CD4-positive, alpha-beta T cell treated with Interleukin-12 subunit alpha and Interleukin-12 subunit beta, for 1 hour (primary cell): Measurements from ENCODE around the gene GAL.

Experiments used
- DNase-seq: peaks from one replicate; pipeline ENCODE4 v3.0.0-alpha.2; 2020

The GAL gene

DNA sequence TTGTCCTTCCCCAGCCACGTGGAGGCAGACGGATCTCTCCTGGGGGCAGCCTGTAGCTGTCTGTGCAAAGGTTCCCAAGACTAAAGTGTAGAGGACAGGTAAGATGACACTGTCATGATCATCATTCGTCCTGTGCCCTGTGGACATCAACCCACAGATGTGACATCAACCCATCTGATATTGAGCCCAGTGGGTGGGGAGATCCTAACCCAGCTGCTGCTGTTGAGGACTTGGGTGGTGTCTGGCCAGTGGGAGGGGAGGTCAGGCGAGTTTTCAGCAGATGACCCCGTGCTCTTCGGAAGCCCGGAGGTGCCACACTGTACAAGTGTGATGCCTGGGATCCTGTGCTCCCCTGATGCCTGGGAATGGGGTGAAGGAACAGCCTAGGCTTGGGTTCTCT, 1.2 kb upstream of the GAL start:
- no peak for DNase-seq

DNA sequence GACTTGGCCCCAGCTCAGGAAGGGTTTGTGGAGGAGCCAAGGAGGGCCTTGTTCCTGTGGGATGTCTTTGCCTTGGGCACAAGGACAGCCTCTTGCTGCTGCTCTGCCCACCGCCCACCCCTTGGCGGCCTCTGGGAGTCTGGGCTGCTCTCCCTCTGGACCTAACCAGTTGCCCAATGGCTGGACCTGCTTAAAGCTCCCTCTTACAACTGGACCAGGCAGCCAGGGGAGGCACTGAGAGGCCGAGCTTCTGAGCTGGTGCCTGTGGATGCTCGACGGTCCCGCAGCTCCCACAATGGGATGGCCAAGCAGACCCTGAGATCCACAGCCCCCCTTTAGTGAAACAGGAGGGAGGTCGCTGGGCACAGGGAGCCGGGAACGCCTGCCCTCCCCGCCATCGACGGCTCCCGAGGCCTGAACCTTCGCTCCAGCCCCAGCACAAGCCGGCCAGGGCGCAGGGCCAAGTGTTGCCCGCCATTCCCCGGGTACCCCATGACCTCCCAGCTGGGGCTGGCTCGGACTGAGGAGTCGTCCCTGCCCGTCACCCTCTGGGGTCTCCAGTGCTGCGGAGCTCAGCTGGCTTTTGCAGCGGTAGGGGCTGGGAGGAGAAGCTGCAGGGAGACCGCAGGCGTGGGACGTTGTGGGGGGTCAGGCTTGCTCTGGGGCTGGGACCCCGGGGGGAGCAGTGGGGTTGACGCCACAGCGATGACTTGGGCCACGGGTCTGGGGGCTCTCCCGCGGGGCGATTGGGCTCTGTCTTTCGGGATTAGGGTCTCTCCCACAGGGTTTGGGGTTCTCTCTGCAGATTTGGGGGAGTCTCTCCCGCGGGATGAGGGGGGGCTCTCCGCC, 584 bp upstream of the GAL start:
- DNase-seq, result no peak

GRCh38 chr11:68685656-68686380, 1.5 kb downstream of the GAL start:
- no peak for DNase-seq

GRCh38 chr11:68686486-68686885, 2.1 kb downstream of the GAL start:
- DNase-seq, result no peak

- no peak for DNase-seq
Measured at GRCh38 chr11:68687311-68687710, 3.0 kb downstream of the GAL start.

- DNase-seq, result no peak
Measured at GRCh38 chr11:68687986-68688385, 3.6 kb downstream of the GAL start.

DNA sequence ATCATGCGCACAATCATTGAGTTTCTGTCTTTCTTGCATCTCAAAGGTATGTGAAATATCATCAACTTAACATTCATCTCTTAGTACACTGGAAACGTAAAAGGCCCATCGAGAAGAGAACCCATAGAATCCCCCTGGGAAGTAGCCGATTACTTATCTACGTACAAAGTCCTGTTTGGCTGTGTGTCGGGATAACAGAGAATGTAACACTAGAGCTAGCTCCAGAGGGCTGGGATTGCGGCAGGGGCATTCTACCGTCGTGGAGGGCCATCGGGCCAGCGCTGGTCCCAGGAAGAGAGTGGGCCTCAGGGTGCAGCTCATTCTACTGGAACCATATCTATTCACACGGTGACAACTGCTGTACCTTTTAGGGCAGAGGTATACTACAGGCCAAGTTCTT, 4.5 kb downstream of the GAL start:
- no peak for DNase-seq

- DNase-seq, result no peak
Measured at GRCh38 chr11:68689737-68690625, 5.6 kb downstream of the GAL start.

- peak; percentile 33 for DNase-seq
Measured at GRCh38 chr11:68690671-68691401, 6.5 kb downstream of the GAL start.

DNA sequence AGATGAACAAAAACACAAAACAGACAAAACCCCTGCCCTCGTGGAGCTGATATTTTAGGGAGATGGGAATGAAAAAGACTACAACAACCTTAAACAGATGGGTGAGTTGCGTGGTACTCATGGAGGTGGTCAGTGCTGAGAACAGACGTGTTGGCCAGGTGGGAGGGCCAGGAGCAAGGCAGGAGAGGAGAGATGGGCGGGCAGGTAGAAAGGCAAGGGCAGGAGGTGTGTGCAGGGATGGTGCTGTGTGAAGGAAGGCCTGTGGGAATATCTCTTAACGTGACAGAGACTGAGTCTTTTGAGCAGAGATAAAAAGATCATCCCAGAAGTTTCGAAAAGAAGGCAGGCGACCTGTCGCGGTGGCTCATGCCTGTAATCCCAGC, 7.0 kb downstream of the GAL start:
- no peak for DNase-seq

DNA sequence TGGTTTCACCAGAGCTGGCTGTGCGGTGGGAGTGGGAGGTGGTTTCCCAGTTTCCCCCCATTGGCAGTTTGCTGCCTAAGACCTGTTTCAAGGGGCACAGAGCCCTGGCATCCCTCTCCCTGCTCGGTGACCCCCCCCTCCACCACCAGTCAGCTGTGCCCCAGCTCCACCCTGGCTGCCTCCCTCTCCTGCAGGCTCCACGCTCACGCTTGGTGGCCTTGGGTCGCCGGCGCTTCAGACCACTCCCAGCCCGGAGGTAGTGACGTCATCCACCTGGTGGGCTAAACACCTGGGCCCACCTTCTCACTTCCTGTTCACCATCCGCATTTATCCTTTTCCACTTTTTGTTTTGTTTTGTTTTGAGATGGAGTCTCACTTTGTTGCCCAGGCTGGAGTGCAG, 7.8 kb downstream of the GAL start:
- no peak for DNase-seq

DNA sequence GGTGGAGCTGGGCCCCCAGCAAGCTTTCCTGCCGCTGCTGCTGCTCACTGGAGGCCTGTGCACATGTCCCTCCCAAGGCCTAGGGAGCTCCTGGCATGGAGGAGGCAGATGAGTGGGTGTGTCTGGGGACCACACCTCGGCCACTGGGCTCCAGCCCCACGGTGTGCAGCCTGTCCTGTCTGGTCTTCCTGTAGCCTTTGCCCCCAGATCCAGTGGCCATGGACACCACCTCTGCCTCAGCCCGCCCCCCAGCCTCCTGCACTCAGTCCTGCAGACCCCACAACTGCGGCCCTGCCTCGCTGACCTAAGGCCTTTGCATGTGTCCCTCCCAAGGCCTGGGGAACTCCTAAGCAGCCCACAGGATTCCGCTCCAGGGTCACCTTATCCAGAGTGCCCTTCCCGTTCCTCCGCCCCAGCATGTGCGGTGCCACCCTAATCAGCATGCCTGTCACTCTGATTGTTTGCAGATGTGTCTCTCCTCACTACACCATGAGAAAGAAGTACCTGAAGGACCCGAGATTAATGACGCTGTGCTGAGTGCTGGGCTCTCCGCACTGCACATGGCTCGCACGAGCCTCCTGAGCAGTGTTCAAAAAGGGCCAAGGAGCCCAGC, 8.6 kb downstream of the GAL start:
- no peak for DNase-seq

DNA sequence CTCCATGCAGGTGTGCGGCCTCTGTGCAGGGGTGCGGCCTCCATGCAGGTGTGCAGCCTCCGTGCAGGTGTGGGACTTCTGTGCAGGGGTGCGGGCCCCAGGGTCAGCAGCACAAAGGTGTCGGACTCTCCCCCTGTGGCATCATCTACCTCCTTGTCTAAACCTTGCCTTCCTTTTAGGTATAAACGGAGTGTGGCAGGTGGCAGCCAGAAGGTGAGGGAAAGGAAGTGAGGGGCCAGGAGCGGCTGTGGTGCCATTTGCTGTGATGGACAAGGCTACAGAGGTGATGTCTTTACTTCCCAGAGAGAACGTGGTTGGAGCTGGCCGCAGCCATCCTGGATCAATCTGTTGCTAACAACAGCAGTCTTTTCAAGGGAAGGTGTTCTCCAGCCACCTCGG, 9.1 kb downstream of the GAL start:
- DNase-seq, result no peak

DNA sequence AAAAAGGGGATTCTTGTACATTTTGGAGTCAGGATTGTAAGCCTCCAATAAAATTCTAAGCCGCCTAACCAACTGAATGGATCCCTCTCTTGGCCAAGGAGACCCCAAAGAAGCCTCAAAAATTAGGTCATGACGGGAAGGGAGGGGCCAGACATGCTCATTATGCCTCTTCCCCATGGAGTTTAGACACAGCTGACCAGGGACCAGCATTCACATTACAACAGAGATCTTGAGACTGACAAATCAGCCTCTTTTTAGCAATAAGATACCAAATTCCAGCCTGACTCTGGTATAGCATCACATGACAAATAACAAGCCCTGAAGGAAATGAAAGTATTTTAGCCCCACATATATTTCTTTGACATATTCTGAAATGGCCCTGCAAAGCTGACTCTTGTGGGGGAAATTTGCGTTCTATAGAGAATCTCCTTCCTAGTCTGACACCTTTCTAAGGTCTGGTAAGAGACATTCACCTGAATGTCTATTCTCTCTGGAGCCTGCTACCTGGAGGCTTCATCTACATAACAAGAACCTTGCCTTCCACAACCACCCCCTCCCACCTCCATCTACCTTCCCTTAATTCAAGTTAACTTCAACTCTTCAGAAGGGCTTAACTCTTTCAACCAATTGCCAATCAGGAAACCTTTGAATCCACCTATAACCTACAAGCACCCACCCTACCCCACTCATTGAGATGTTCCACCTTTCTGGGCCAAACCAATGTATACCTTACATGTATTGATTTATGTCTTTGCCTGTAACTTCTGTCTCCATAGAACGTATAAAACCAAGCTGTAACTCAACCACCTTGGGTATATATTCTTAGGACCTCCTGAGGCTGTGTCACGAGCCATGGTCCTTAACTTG, 10.3 kb downstream of the GAL start:
- no peak for DNase-seq

- no peak for DNase-seq
Measured at GRCh38 chr11:68695531-68695930, 11.2 kb downstream of the GAL start.

DNA sequence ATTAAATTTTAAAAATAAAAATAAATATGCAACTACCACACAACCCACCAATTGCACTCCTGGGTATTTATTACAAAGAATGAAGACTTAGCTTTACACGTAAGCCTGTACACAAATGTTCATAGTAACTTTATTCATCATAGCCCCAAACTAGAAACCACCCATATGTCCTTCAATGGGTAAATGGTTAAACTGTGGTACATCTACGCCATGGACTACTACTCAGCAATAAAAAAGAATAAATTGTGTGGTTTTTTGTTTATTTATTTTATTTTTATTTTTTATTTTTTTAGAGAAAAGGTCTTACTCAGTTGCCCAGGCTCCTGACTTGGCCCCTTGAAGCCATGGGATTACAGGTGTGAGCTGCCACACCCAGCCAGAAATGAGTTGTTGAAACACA, 14.6 kb downstream of the GAL start:
- DNase-seq, result no peak

DNA sequence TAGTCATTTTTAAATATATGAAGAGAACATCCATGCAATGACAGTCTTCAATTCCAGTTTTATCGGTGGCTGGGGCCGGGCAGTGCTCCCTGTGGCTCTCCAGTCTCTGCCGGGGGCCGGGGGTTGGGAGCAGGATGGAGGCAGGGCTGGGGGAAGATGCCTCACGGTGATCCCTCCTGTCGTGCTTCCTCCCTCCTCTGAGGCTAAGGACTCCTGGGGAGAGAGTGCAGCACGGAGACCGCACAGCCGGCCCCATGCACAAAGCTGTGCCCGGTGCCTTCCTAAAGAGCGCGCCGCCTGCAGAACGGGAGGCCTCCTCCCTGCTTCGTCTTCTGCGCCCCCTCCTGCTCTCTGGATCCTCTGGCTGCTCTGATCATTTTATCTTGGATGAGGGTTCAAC, 20.5 kb downstream of the GAL start:
- DNase-seq, result no peak

DNA sequence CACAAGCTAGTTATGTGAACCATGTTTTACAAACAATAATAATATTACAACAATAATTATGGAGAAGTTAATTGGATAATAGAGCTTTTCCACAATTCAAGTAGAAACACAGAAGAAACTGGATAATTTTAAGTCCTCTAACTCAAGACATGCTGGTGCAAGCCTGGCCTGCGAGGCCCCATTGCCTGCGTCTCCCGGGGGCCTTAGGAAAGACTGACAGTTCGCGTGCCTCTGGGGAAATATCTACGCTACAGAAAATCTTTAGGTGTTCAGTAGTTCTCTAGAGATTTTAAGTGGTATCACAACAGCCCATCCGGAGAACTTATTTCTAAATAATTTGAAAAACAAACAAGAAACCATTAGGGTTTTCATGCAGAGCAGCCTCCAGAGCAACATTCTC, 23.2 kb downstream of the GAL start:
- no peak for DNase-seq

- DNase-seq, result no peak
Measured at GRCh38 chr11:68709062-68709461, 24.7 kb downstream of the GAL start.

GRCh38 chr11:68710409-68710808, 26.1 kb downstream of the GAL start:
- no peak for DNase-seq

GRCh38 chr11:68711114-68711513, 26.8 kb downstream of the GAL start:
- DNase-seq, result no peak
